ENCODE measurements around the gene STAC2.

Gene STAC2

GRCh38 chr17:39209317-39210092 lies 16.2 kb downstream of the STAC2 start:
- peak; percentile 83 for DNase-seq (ENCODE audit: low spot score)

DNA sequence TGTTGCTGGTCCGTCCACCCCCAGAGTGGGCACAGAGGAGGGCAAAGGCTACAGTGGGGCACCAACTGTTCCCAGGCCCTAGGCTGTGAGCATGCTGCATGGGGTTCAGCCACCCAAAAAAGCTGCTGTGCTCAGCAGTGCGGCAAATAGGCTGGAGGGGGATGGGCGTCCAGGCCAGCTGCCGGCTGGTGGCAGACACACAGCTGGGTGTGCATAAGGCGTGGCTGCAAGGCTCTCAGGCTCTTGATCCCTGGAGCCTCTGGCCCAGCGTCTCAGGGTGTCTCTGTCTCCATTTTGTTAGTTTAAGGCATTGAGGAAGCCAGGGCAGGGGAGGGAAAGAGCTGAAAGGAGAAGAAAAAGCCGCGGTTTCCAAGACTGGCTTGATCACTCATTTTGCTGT lies 16.9 kb downstream of the STAC2 start:
- no peak for DNase-seq (ENCODE audit: low spot score)

- DNase-seq (ENCODE audit: low spot score): no peak
These were observed 17.6 kb downstream of the STAC2 start for GRCh38 chr17:39208136-39208535.

GRCh38 chr17:39205112-39205526 lies 20.6 kb downstream of the STAC2 start:
- DNase-seq (ENCODE audit: low spot score): no peak

- DNase-seq (ENCODE audit: low spot score): no peak
These were observed 21.5 kb downstream of the STAC2 start for GRCh38 chr17:39204245-39204644.

DNA sequence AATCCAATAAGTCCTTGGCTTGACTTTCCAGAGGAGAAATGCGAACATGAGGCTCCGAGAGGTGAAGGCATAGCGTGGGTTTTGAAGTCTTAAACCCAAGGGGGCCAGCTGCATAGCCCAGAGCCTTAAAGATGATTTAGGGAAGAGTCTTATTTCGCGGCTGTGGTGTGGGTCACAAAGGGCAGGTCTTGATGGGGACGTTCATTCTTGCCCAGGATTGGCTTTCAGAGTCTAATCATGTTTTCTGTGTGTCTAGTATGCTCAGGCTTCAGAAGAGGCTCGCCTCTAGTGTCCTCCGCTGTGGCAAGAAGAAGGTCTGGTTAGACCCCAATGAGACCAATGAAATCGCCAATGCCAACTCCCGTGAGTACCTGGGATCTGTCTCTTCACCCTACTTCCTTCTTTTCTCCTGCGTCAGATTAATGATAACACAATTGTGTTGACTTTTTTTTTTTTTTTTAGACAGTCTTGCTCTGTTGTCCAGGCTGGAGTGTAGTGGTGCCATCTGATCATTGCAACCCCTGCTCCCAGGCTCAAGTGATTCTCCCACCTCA lies 24.7 kb downstream of the STAC2 start:
- no peak for DNase-seq (ENCODE audit: low spot score)

DNA sequence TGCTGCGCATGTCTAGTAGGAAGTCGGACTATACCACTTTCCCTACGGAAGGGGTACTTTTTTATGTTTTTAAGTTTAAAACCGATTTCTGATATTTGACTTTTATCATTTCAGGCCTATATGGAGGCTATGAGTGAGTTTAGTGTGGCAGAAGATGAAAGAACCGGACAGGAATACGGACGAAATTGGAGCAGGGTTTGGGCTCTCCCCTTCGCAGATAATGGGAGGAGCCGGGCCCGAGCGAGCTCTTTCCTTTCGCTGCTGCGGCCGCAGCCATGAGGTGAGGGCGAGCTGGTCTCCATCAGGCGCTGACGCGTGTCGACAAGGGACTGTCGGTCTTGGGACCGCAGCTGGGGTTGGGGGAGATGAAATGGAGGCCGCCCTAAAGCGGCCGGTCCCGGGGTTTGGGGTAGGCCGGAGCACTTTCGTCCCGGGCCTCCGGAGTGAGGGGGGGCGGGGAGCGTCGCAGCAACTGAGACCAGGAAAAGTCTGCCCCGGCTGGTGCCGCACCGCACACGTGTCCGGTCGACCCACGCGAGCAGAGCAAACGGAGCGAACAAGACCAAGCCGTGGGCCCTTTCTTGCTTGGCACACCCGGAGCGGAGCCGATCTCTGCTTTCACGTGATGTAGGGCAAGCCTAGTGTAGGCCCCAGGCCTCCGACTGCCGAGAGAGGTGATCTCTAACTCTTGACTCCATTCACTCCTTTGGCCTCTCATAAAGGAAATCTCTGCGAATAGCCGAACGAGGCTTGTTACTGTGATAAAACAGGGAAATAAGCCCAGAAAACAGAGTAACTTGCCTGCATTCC lies 25.5 kb downstream of the STAC2 start, which contains the start of gene RPL19:
Gene RPL19, plus strand, starts transcription at position 214 of the 810 bp plus-strand sequence. Its CDS starts 62 bp downstream, at position 276.
- peak; percentile 92 for DNase-seq (ENCODE audit: low spot score)

DNA sequence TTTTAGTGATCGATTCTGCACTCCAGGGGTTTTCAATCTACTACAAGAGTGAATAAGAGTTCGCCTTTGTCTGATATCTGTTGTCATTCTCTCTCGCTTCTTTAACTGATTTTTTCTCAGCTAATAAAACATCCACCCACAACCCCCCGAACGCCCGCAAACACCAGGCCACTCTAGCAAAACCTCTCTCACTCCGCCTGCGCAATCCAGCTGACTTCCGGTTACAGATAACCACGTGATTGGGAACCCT lies 26.0 kb downstream of the STAC2 start:
- peak; percentile 95 for DNase-seq (ENCODE audit: low spot score)

DNA sequence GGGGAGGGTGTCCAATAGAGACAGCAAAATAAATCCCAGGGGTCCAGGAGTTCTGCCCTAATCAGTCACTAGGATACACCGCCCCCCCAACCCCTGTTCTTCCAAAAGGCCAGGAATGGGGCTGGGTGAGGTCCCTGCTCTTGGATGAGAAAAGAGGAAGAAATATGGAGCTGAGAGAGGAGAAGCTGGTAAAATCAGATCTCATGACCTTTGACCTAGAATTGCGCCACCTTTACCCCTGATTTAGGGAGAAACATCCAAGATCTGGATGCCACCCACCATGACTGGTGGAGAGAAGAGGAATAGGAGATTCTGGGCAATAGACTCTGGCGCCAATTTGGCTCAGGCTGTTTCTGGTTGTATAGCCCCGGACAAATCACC lies 27.6 kb downstream of the STAC2 start:
- no peak for DNase-seq (ENCODE audit: low spot score)

DNA sequence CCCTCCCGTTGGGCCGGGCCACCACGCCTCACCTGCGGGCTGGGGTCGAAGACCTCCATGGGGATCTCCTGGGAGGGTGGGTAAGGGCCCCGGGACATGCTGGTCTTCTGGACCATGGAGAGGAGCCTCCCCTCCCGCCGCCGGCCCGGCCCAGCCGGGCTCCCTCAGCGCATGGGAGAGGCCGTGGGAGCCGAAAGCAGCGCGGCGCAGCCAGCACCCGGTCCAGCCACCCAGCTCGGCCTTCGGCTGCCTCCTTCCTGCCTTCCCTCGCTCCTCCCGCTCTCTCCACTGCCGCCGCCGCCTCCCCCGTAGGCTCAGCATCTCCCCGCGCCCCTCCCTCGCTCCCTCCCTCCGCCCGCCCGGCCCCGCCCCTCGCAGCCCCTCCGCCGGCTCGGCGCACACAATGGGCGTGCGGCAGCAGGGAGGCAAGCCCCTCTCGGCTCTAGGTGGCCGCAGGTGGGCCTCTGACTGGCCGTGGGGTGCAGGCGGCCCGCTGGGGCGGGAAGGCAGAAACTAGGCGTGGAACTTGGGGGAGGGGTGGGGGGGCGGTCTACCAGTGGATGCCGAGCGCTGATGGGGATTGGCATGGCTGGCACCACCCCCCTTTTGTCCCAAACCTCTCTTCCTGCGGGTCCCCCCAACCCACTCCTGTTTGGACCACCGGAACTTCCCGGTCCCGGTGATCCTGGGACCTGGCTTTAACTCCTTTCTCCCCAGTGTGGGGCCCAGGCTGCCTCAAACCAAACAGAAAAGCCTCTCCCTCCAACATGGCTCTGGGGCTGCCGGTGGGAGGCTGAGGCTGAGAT lies 28.2 kb downstream of the STAC2 start, which contains the start of gene CACNB1:
Gene CACNB1, minus strand, starts transcription at position 290 of the 806 bp plus-strand sequence. Its CDS starts 174 bp downstream, at position 116.
- peak; percentile 95 for DNase-seq (ENCODE audit: low spot score)

DNA sequence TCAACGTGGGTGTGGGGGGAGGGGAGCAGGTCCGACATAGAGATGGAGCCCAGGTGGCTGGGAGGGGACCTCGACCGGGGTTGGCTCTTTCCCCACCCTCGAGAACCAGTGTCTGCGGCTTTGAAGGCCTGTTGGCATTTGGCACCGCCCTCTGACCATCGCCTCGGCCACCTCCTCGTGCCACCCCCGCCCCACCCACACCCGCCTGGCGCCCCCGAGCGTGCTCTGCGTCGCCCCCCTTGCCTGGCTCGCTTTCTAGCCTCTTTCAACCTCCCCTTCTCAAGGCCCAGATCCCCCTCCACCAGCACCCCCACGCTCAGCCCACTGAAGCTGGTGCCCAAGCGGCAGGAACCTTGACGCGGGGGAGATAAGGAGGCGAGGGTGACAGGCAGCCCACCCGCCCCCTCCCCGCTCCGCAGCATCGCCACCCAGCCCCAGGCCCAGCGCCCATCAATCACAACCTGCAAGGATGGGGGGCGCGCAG lies 28.9 kb downstream of the STAC2 start:
- DNase-seq (ENCODE audit: low spot score): peak; percentile 68

DNA sequence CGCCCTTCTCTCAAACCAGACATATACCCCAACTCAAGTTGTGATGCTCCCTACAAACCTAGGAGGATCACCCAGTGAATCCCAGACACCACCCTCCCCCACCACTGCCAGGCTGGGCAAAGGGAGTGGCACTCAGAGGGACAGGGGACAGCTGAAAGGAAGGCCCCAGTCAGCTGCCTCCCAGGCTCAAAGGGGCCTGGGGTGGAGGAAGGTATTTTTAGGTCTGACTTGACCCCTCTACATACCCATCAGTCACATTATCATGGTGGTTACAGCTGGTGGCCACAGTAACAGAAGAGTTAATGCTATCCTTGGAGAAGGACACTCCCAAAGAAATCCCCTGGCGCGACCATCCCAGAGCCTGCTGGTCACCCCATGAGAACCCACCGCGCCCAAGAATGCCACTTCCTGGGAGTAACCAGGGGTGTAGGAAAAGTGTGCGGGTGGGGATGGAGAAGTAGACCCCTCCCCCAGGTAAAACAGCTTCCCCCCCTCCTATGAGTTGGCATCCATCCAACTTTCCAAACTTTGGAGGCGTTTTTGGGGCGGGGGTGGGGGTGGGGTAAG lies 29.4 kb downstream of the STAC2 start:
- DNase-seq (ENCODE audit: low spot score): peak; percentile 47

DNA sequence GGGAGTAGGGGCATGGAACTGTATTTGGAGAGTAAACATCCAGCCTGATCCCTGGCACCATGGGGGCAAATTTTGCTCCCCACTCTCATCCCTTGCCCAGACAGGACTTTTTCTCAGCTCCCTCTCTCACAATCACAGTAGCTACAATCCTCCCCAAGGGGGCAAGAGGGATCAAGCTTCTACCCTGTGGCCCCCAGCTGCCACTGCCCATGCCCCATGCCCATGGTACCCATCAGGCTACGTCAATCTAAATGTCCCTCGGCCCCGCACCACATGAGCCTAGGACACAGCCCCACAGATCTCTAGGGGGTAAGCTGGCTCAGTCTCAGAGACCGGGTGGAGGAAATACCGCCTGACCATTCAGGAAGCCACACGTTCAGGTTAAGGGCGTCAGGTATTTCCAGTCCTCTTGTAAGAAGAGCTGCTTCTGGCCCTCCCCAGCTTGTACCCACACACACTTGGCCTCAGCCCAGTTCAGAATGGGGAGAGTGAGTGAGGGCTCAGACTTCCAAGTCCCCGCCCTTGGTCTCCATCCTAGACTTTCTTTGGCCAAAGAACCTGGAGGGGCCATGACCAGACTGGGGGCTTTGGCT lies 30.1 kb downstream of the STAC2 start:
- peak; percentile 47 for DNase-seq (ENCODE audit: low spot score)

DNA sequence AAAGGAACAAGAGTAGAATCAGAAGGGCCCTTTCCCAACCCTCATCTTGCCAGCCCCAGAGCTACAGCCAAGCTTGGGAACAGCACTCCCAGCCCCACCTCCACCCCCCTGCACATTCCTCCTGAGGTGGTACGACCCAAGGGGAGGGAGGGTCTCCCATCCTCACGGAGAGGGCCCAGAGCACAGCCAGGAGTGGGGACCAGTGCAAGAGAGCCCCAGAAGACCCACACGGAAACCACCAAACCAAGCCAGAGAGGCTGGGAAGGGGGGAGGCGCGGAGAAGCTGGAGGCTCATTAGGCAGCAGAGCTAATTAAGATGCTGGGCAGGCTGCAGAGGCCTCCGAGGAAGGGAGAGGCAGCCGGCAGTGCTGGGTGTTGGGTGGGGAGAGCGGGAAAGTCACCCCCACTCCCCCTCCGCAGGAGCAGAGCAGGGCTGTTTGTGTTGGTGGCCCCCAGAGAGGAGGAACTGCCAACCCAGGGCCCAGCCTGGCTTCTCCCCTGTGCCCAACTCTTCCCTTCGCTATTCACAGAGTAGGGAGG lies 30.7 kb downstream of the STAC2 start:
- peak; percentile 35 for DNase-seq (ENCODE audit: low spot score)

DNA sequence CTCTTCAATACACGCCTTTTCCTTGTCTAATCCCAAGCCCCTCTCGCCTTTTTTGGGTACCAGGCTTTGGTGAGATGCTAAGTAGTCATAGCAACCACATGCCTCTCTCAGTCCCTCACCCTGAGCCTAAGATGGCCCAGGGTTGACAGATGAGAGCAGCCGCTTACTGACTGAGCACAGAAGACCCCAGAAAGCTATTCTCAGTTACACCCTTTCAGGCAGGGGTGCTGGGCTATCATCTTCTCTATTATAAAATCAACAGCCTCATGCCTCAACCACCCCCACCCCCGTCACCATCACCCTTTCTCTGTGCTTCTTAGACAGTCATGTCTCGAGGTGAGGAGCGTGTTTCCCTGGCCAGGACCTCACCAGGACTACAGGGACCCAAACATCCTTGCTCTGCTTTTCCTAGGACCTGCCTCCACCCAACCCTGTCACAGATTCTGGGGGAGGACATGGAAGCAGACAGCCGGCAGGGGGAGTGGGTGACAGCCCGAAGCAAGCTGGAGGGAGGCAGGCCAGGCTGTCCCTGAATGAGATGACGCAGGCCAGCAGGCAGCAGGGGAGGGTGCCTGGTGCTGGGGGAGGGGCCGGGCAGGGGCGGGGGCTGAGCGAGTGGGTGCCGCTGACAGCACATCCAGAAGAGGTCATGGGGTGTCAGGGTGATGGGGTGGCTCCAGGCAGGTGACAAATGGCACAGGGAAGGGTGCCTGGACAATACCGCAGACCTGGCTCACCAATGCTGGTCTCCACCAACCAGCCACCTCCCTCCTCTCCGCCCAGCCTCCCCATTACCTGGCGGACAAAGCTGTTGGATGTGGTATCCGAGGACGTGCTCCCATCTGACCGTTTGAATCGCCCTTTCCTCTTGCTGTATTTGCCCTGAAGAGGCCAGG lies 31.4 kb downstream of the STAC2 start:
- peak; percentile 85 for DNase-seq (ENCODE audit: low spot score)

DNA sequence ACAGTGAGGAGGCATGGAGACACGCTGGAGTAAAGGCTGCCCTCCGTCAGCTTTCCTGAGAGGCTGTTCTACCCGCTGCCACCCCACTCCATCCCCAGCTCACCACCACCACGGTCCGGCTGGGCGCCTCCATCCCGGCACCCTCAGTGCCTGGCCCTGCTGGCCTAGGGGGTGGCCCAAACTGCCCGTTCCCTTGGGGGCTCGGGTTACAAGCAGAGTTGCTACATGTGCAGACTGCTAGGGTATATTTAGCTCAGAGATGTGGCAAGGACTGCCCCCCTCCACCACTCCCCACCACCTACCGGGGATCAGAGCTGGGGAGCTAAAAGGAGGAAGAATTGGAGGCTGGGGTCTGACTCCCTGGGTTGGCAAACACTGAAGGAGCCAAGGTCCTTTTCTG lies 32.4 kb downstream of the STAC2 start:
- DNase-seq (ENCODE audit: low spot score): no peak

GRCh38 chr17:39192901-39193300 lies 32.8 kb downstream of the STAC2 start:
- DNase-seq (ENCODE audit: low spot score): no peak

DNA sequence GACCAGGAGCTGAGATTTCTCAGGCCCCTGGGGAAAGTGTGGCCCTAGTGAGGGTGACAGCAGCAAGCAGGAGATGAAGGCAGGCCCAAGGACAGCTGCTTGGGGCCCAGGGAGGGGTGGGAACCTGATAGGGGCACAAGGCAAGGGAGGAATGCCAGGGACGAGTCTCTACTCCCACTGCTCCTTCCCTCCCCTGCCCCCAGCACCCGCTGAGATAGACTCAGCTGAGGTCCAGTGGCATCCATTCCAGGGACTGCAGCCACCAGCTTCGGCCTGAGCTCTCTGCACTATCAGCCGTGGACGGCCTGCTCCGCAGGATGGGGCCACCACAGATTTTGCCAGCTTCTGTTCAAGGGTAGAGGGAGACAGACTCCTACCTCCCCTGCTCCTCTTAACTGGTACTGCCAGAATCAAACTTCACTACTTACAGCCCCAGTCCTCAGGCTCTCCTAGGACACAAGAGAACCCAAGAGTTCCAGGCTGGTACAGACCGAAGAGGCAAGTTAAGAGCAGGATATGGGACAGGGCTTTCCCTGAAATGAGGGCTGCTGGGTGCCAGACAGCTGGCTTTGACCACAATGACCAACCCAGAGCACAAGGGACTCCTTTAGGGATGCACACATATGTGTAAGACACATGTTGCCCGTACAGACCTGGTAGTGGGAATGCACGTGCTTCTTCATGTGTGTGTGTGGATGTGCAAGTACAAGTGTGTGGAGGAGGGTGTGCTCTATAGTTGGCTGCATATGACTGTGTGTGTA lies 33.8 kb downstream of the STAC2 start:
- no peak for DNase-seq (ENCODE audit: low spot score)

DNA sequence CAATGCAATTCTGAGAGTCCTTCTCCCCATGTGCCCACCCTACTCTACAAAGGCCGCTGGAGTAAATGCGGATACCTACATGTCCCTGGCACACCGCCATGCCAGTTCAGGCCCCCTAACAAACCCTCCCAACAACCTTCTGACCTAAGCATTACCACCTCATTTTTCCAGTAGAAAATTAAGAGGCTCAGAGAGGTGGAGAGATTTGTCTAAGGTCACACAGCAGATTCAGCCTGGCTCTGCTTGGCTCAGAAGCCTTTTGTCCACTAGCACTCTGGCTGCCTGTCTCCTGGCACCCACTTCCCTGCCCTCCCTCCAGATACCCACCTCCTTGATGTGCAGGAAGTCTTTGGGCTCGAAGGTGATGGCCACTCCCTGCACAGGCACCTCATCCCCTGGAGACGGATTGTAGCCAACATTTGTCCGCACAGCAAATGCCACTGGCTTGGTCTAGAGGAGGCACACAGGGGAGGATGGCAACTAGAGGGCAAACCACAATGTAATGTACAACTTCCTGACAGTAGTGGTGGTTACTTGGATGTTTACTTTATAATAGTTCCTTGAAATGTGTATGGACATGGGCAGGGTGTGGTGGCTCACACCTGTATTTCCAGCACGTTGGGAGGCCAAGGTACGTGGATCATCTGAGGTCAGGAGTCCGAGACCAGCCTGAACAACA lies 38.5 kb downstream of the STAC2 start:
- DNase-seq (ENCODE audit: low spot score): no peak

All from GM03348 (cell line).